Activated T-helper 17 cell treated with anti-CD3 and anti-CD28 coated beads, Interleukin-2, amount 50 U/mL, for 72 hours (primary cell): Measurements from ENCODE around the gene RPRD1A. TPM values are rescaled to one million over a fixed set of nuclear protein-coding genes. Genes with fewer than 3 reads are reported as not detected.
"Not testable (repeated sequence)": the region's sequence is repeated elsewhere in the genome, so short reads cannot be mapped to it uniquely, and the experiment has no call there.

Experiments used
- ATAC-seq: fragments of 150-1000 bp; cut with Tn5 transposase; replicated peaks from 2 replicates; pipeline ENCODE4 v1.10.0; 2021; ENCODE audit warnings: mild to moderate bottlenecking, moderate library complexity
- H3K27ac Mint-ChIP-seq: one replicate; pipeline ENCODE4 v1.8.0; 2022; ENCODE audit warnings: mixed read lengths
- H3K27me3 Mint-ChIP-seq: one replicate; pipeline ENCODE4 v1.8.0; 2022; ENCODE audit warnings: mixed read lengths
- H3K36me3 Mint-ChIP-seq: one replicate; pipeline ENCODE4 v1.8.0; 2022; ENCODE audit warnings: low read depth, mild to moderate bottlenecking, mixed read lengths
- H3K4me1 Mint-ChIP-seq: one replicate; pipeline ENCODE4 v1.8.0; 2022; ENCODE audit warnings: mixed read lengths
- H3K4me3 Mint-ChIP-seq: one replicate; pipeline ENCODE4 v1.8.0; 2022; ENCODE audit warnings: mild to moderate bottlenecking, mixed read lengths
- H3K9me3 Mint-ChIP-seq: one replicate; pipeline ENCODE4 v1.8.0; 2022; ENCODE audit warnings: mixed read lengths
- total RNA-seq, 2 donors: library from RNA; stranded (reverse); gene quantifications; one replicate each; pipeline ENCODE4 v1.2.3, GENCODE V29; 2022

RPRD1A gene
- total RNA-seq, 2 donors from 2014 or later, result 16.3 to 28.9 TPM

DNA sequence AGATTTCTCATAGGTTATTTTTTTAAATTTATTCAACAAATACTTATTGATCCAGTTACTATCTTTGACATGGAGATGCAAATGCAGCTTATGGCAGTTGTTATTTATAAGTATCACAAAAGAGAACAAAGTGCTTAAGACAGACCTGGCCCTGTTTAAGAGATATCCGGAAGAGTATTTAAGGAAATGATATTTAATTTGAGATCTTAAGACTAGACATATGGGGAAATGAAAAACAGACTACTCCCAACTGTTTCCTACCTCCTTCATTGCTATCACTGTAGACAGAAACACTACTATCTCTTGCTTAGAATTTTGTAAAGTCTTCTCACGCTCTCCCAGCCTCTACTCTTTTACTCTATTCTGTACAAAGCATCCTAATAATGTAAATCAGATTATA lies 36.0 kb downstream of the RPRD1A start:
- Mint-ChIP-seq H3K36me3 (peaks cover 53% of the 10 kb centered on the region), H3K4me1 (peaks cover 12% of the 10 kb centered on the region), H3K4me3 (no peak overlapping the region), H3K27me3 (no peaks in the 10 kb centered on the region), H3K9me3 (no peaks in the 10 kb centered on the region), H3K27ac (peak overlapping the region; percentile 0)
- ATAC-seq, result no peak

DNA sequence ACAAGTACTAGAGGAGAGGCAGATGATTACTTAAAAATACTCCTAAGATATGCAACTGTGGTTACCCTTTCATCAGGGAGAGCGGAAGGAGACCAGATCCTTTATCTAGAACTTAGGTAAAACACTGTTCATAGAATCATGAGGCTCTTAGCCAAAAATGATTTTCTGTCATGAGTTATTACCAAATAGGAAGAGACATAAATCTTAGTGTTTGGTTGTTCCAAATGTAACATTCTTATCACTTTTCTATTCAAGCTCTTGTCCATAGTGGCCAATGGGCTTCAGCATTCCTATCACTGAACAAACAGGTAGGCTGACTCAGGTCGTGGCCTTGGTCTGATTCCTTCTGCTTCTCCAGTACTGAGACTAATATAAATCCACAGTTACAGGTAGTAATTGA lies 38.5 kb downstream of the RPRD1A start:
- H3K27ac Mint-ChIP-seq, result no peak overlapping the region
- H3K4me3 Mint-ChIP-seq, result no peak overlapping the region
- H3K36me3 Mint-ChIP-seq, result peaks cover 71% of the 10 kb centered on the region
- H3K4me1 Mint-ChIP-seq, result no peaks in the 10 kb centered on the region
- H3K27me3 Mint-ChIP-seq, result no peaks in the 10 kb centered on the region
- ATAC-seq, result no peak
- no peaks in the 10 kb centered on the region for H3K9me3 Mint-ChIP-seq

DNA sequence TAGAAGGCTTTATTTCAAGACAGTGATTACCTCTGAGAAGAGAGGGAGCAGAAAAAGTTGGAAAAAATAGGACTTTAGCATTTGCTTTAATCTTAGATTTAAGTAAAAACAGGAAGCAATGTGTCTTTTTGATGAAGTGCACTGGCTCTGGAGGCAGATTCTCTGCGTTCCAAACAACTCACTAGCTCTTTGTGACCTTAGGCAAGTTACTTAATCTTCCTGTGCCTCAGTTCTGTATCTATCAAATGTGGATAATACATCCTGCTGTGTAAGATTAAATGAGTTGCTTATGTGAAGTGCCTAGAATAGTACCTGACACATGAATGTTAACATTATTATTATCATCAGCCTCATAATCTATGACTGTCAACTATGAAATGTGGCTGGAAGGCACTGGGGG lies 42.3 kb downstream of the RPRD1A start:
- H3K27ac Mint-ChIP-seq, result no peak overlapping the region
- H3K27me3 Mint-ChIP-seq, result no peaks in the 10 kb centered on the region
- H3K36me3 Mint-ChIP-seq, result peaks cover 51% of the 10 kb centered on the region
- no peaks in the 10 kb centered on the region for H3K9me3 Mint-ChIP-seq
- no peaks in the 10 kb centered on the region for H3K4me1 Mint-ChIP-seq
- ATAC-seq, result no peak
- H3K4me3 Mint-ChIP-seq, result no peak overlapping the region

DNA sequence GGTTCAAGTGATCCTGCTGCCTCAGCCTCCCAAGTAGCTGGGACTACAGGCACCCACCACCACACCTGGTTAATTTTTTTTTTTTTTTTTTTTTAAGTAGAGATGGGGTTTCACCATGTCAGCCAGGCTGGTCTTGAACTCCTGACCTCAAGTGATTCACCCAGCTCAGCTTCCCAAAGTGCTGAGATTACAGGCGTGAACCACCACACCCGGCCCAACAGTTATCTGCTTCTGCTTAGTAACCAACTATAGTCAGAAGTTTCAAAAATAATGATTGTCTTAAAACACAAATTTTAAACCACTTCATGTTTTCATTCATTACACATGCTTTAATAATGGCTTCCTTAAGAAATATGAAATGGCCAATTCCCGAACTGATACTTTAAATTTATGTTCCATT lies 43.1 kb downstream of the RPRD1A start:
- not testable (repeated sequence) for H3K4me1 Mint-ChIP-seq, ATAC-seq, H3K9me3 Mint-ChIP-seq, H3K27me3 Mint-ChIP-seq, H3K27ac Mint-ChIP-seq, H3K4me3 Mint-ChIP-seq
- H3K36me3 Mint-ChIP-seq, result peaks cover 45% of the 10 kb centered on the region

DNA sequence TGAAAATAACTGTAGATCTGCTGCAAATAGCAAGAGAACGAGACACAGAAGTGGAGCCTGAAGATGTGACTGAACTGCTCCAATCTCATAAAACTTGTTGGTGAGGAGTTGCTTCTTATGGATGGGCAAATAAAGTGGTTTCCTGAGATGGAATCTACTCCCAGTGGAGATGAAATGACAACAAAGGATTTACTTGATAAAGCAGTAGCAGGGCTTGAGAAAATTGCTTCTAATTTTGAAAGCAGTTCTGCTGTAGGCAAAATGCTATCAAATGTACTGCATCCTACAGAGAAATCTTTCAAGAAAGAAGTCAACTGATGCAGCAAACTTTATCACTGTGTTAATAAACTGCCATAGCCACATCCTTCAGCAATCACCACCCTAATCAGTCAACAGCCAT lies 44.0 kb downstream of the RPRD1A start:
- Mint-ChIP-seq H3K27me3 (no peaks in the 10 kb centered on the region), H3K4me1 (no peaks in the 10 kb centered on the region), H3K9me3 (no peaks in the 10 kb centered on the region), H3K27ac (no peak overlapping the region), H3K4me3 (no peak overlapping the region), H3K36me3 (peaks cover 36% of the 10 kb centered on the region)
- ATAC-seq, result no peak

DNA sequence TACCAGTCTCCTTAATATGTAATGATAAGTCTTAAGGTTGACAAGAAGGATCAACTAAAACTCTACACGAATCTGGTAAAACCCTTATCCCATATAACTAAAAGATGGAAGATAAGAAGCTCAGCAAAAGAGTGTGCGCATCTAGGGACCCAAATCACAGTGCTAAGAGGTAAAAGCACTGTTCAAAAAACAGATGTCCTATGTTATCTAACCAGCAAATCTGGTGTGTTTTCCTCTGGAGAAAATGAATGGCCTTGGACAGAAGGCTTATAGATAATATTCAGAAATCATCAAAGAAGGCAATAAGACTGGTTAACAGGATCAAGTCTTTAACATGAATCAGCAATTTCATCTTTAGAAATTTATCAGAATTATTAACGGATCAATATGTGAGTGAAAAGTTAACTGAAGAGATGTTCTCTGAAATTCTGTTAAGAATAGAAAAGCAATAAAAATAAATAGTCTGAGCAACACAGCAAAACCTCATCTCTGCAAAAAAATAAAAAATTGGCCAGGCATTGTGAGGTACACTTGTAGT lies 47.1 kb downstream of the RPRD1A start:
- Mint-ChIP-seq H3K27me3 (no peaks in the 10 kb centered on the region), H3K27ac (no peak overlapping the region), H3K4me3 (no peak overlapping the region), H3K36me3 (peaks cover 11% of the 10 kb centered on the region), H3K9me3 (no peaks in the 10 kb centered on the region), H3K4me1 (no peaks in the 10 kb centered on the region)
- ATAC-seq, result no peak

DNA sequence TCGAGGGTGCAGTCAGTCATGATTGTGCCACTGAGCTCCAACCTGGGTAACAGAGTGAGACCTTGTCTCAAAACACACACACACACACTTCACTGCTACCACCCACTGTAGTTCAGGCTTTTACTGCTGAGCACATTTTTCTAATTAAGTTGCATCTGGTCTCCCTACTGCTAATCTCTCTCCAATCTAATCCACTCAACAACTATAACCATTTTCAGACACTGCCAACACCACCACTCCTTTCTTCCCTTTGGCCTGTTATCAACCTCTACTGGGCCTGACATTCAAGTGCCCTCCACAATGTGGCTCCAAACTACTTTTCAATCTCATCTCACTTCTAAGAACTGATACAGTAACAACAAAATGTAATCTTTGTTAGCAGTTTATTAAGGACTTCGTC lies 50.1 kb downstream of the RPRD1A start:
- Mint-ChIP-seq H3K4me3 (no peak overlapping the region), H3K4me1 (no peaks in the 10 kb centered on the region), H3K27me3 (no peaks in the 10 kb centered on the region), H3K9me3 (no peaks in the 10 kb centered on the region), H3K27ac (no peak overlapping the region), H3K36me3 (no peaks in the 10 kb centered on the region)
- no peak for ATAC-seq

DNA sequence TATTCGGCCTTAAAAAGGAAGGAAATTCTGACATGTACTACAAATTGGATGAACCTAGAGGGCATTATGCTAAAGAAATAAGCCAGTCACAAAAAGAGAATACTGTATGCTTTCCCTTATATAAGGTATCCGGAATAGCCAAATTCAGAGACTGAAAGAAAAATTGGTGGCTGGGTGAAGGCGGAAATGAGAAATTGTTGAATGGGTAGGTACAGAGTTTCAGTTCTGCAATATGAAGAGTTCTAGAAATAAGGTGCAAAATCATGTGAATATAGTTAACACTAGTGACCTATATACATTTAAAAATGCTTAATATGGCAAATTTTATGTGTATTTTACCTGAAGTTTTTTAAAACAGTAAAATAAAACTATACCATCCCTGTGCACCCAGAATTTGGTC lies 51.7 kb downstream of the RPRD1A start:
- no peaks in the 10 kb centered on the region for H3K27me3 Mint-ChIP-seq
- H3K9me3 Mint-ChIP-seq, result no peaks in the 10 kb centered on the region
- H3K27ac Mint-ChIP-seq, result no peak overlapping the region
- H3K4me3 Mint-ChIP-seq, result no peak overlapping the region
- no peaks in the 10 kb centered on the region for H3K4me1 Mint-ChIP-seq
- ATAC-seq, result no peak
- no peaks in the 10 kb centered on the region for H3K36me3 Mint-ChIP-seq

DNA sequence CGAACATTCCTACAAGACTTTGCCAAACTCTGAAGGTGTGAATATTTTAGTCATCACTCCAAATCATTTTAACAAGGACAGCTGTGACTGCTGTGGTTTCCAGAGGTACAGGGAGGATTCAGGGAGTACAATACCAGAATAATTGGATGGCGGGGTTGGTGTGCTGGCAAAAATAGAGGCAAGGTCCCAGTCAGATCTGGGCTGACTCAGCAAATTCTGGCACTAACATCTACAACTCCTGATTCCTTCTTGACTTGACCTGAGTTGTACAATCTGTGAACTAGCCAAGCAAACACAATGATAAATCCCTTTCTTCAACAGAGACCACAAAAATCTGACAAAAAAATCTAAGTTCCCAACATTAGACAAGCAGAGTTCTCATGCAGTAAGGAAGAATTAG lies 54.5 kb downstream of the RPRD1A start:
- H3K36me3 Mint-ChIP-seq, result no peaks in the 10 kb centered on the region
- no peaks in the 10 kb centered on the region for H3K27me3 Mint-ChIP-seq
- no peaks in the 10 kb centered on the region for H3K9me3 Mint-ChIP-seq
- no peak for ATAC-seq
- no peak overlapping the region for H3K27ac Mint-ChIP-seq
- no peaks in the 10 kb centered on the region for H3K4me1 Mint-ChIP-seq
- H3K4me3 Mint-ChIP-seq, result no peak overlapping the region

DNA sequence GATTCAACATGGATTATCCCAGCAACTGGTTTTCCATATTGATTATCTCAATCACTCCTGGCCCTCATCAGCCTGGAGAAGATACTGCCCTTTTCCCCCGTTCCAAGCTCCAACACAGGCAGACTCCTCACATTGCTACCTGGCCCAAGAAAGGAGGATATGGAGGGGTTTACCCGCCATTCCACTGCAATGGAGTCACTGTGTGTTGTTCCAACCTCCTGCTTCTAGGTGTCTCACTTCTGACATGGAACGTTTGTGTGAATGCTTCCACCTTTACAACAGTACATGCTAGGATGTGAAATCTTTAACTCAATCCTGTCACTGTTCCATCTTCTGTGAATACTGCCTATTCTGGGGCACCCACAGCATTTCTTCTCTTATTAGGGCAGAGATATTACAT lies 58.1 kb downstream of the RPRD1A start:
- H3K27ac Mint-ChIP-seq, result no peak overlapping the region
- no peaks in the 10 kb centered on the region for H3K27me3 Mint-ChIP-seq
- H3K36me3 Mint-ChIP-seq, result no peaks in the 10 kb centered on the region
- H3K4me3 Mint-ChIP-seq, result no peak overlapping the region
- H3K4me1 Mint-ChIP-seq, result no peaks in the 10 kb centered on the region
- ATAC-seq, result no peak
- H3K9me3 Mint-ChIP-seq, result no peaks in the 10 kb centered on the region

DNA sequence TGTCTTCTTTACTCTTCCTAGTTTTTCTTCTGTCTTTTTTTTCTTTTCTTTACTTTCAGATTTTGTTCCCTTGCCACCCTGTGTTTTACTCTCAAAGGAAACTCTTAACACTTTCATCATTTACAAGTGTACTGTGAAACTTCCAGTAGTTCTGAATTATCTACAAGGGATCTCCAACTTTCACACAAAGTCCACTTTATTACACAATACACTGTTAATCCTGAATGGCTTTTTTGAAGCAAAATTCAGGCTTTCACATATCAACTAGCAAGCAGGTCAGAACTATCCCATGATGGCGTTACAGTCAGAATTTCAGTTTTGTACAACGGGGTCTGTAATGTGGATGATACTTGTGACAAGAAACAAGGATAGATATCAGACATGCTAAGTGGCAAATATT lies 60.4 kb downstream of the RPRD1A start:
- Mint-ChIP-seq H3K4me1 (no peaks in the 10 kb centered on the region), H3K4me3 (no peak overlapping the region), H3K27me3 (no peaks in the 10 kb centered on the region), H3K27ac (no peak overlapping the region), H3K36me3 (no peaks in the 10 kb centered on the region), H3K9me3 (no peaks in the 10 kb centered on the region)
- ATAC-seq, result no peak

DNA sequence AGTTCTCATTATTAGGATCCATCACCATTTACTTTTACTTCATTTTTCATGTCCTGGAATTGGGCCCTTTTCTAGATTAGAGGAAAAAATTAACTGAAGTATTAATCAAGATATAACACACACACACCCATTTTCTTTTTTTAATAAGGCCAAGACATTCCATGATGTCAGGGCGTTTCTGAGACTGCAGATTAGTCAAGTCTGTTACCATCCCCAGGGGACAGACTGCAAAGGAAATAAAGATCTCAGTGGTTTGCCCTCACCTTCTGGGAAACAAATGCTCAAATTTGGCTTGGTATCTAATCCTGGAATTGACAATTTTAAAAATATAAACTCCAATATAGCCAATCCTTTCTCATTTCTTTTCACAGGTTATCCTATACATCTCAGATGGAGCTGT lies 67.4 kb downstream of the RPRD1A start:
- ATAC-seq, result no peak
- H3K4me3 Mint-ChIP-seq, result no peak overlapping the region
- H3K4me1 Mint-ChIP-seq, result peaks cover 5% of the 10 kb centered on the region
- no peaks in the 10 kb centered on the region for H3K27me3 Mint-ChIP-seq
- no peaks in the 10 kb centered on the region for H3K36me3 Mint-ChIP-seq
- no peaks in the 10 kb centered on the region for H3K9me3 Mint-ChIP-seq
- H3K27ac Mint-ChIP-seq, result no peak overlapping the region

DNA sequence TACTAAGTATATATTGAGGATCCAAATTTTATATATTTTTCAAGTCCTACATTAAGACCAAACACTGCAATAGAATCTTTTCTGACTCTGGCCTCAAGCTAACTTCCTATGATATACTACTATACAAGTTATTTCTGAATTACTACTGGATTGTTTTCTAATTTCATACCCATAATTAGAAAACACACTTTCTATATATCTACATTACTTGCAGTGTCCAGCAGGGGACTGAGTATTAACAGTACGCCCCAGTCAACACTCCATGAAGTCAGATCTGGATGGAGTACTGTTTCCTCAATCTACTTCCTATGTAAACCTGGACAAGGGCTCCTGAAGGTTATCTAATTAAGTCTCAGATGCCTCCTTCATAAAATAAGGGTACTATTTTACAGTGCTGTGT lies 68.4 kb downstream of the RPRD1A start:
- no peak overlapping the region for H3K4me3 Mint-ChIP-seq
- no peak overlapping the region for H3K27ac Mint-ChIP-seq
- no peak for ATAC-seq
- H3K27me3 Mint-ChIP-seq, result no peaks in the 10 kb centered on the region
- peaks cover 5% of the 10 kb centered on the region for H3K4me1 Mint-ChIP-seq
- no peaks in the 10 kb centered on the region for H3K9me3 Mint-ChIP-seq
- no peaks in the 10 kb centered on the region for H3K36me3 Mint-ChIP-seq

DNA sequence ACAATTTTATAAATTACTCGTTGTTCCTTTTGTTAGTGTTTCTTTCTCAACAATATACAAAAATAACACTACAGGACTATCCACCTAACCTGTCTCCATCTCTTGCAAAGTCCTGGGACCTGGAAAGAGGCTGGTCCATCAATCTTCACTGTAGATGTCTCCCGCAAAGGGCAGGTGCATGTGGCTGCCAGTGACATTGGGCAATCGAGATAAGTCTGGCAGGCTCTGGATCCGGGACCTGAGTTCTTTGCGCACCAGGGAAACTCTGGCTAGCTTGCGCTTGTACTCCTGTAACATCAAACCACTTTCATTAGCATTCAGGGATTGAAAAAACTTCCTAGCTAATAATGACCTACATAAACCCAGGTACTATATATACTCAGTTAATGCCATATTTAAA lies 74.3 kb downstream of the RPRD1A start:
- Mint-ChIP-seq H3K36me3 (peaks cover 14% of the 10 kb centered on the region), H3K27ac (no peak overlapping the region), H3K4me1 (no peaks in the 10 kb centered on the region), H3K4me3 (no peak overlapping the region), H3K9me3 (no peaks in the 10 kb centered on the region), H3K27me3 (no peaks in the 10 kb centered on the region)
- no peak for ATAC-seq

DNA sequence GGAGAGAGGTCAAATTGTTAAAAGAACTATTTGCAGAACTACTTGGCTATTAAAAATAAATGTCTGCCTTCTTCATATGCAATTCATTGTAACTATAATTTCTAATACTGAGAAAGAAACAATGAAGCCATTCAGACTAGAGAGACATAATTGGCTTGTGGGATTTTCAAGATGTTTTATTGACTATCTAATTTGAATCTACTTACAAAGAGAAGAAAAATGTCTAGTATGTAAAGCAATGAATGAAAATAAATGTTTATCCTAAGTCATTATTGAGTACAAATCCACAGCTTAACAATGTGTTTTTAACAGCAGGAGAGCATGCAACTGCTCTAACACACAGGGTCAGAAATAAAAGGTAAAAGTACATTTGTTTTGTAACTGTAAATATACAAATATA lies 75.7 kb downstream of the RPRD1A start:
- Mint-ChIP-seq H3K4me1 (no peaks in the 10 kb centered on the region), H3K4me3 (no peak overlapping the region), H3K27me3 (no peaks in the 10 kb centered on the region), H3K36me3 (peaks cover 21% of the 10 kb centered on the region), H3K9me3 (no peaks in the 10 kb centered on the region), H3K27ac (no peak overlapping the region)
- ATAC-seq, result no peak

DNA sequence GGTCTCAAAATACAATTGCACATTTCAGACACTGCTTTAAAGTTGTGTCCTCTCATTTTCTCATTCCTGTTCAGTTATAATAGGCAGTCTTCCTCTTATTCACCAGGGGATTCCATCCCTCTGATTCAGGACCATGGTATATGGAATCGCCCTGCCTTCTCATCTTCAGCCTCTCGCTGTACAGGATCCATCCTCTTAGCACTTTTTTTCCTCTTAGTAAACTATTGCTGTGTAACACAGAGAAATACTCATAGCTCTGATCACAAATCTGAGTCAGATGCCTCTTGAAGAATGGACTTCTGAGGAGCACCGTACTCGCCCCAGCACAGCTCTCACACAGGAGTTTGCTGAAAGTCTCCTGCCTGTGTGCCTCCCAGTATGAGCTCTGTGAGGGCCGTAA lies 83.5 kb downstream of the RPRD1A start:
- ATAC-seq, result no peak
- no peaks in the 10 kb centered on the region for H3K27me3 Mint-ChIP-seq
- H3K36me3 Mint-ChIP-seq, result peaks cover 55% of the 10 kb centered on the region
- H3K9me3 Mint-ChIP-seq, result no peaks in the 10 kb centered on the region
- no peak overlapping the region for H3K4me3 Mint-ChIP-seq
- H3K27ac Mint-ChIP-seq, result no peak overlapping the region
- H3K4me1 Mint-ChIP-seq, result no peaks in the 10 kb centered on the region
